Esophagus muscularis mucosa (tissue), 4 donors: Measurements from ENCODE around the gene KCNMB2. TPM values are rescaled to one million over a fixed set of nuclear protein-coding genes. Genes with fewer than 3 reads are reported as not detected.

Experiments
- DNase-seq: peaks from one replicate; pipeline ENCODE4 v3.0.0-alpha.2; 2017; ENCODE audit errors: extremely low spot score
- H3K27ac ChIP-seq, 4 donors: fragments of 200-600 bp; sonication (generic); replicated peaks in 1 of 4; 1 replicate in 3 of 4; 2 replicates in 1 of 4; pipeline ENCODE4 v1.5.1; 2016 to 2019; ENCODE audit warnings: mild to moderate bottlenecking in 1 of 4
- H3K27me3 ChIP-seq, 4 donors: fragments of 200-600 bp; sonication (generic); one replicate each; pipeline versions ENCODE4 v1.5.1 to v1.6.0; 2016 to 2019
- H3K36me3 ChIP-seq, 4 donors: fragments of 200-600 bp; sonication (generic); one replicate each; pipeline ENCODE4 v1.5.1; 2016 to 2019
- H3K4me1 ChIP-seq, 4 donors: fragments of 200-600 bp; sonication (generic); one replicate each; pipeline ENCODE4 v1.5.1; 2016 to 2019
- H3K4me3 ChIP-seq, 4 donors: fragments of 200-600 bp; sonication (generic); 1 replicate in 2 of 4; 2 replicates in 2 of 4; pipeline ENCODE4 v1.5.1; 2016 to 2019; ENCODE audit warnings: mild to moderate bottlenecking in 4 of 4, moderate library complexity in 1 of 4
- H3K9me3 ChIP-seq, 4 donors: fragments of 200-600 bp; sonication (generic); 1 replicate in 3 of 4; 2 replicates in 1 of 4; pipeline ENCODE4 v1.5.1; 2016 to 2019
- CTCF ChIP-seq, 3 experiments: fragments of 200-600 bp in 2 of 3; fragments of 450-650 bp in 1 of 3; sonication (generic) in 2 of 3; IDR thresholded peaks; one replicate each; pipeline ENCODE4 v1.5.1; 2017 to 2019; ENCODE audit warnings: antibody characterized with exemption in 3 of 3, mild to moderate bottlenecking in 2 of 3, moderate library complexity in 1 of 3
- EP300 ChIP-seq: sonication (generic); formaldehyde crosslinking; IDR thresholded peaks from one replicate; pipeline ENCODE4 v1.6.1; 2017; ENCODE audit warnings: antibody characterized with exemption
- POLR2A ChIP-seq: fragments of 450-650 bp; IDR thresholded peaks from one replicate; pipeline ENCODE4 v1.6.1; 2017; ENCODE audit warnings: antibody characterized with exemption, moderate library complexity, mild to moderate bottlenecking, low read depth
- POLR2AphosphoS5 ChIP-seq, 2 donors: sonication (generic); formaldehyde crosslinking; IDR thresholded peaks; one replicate each; pipeline ENCODE4 v1.6.1; 2017; ENCODE audit warnings: antibody characterized with exemption in 2 of 2
- WGBS: methylation state at CpG from one replicate; pipeline ENCODE4 v1.1.5; 2018; 5-methylcytosine and 5-hydroxymethylcytosine counted together
- intact Hi-C: fragments of 100-400 bp; cut with DNase I; formaldehyde crosslinking; loops from one replicate; pipeline ENCODE4 v1.15.1; 2023
- total RNA-seq, 4 donors: library from RNA; depleted of rRNA; stranded (reverse); fragments of >200 nt; gene quantifications; one replicate each; pipeline versions ENCODE4 v1.1.0 to v1.2.1, GENCODE V29; 2016

KCNMB2 gene
- total RNA-seq, 4 donors from 2014 or later: 0.17 to 0.40 TPM; not detected in 2

- no peak for TF ChIP-seq EP300
- TF ChIP-seq CTCF (IDR thresholded peaks at IDR 0.05): no peak
- H3K4me1 ChIP-seq: no peaks in the 10 kb centered on the region
- no peak overlapping the region for H3K27ac ChIP-seq
- no peaks in the 10 kb centered on the region for H3K27me3 ChIP-seq
- intact Hi-C loops: no loop called here
- H3K9me3 ChIP-seq: peaks cover 0 to 7% (median 0%) of the 10 kb centered on the region in 4 donors
- no peak for DNase-seq
- H3K4me3 ChIP-seq: no peak overlapping the region
- H3K36me3 ChIP-seq: no peaks in the 10 kb centered on the region
Measured at GRCh38 chr3:178785961-178786360, 249.7 kb downstream of the KCNMB2 start.

- 65% methylated on average over 1 of the region's 1 CpG for WGBS
- no peak overlapping the region for H3K27ac ChIP-seq
- no peaks in the 10 kb centered on the region for H3K36me3 ChIP-seq
- H3K4me3 ChIP-seq: no peak overlapping the region
- intact Hi-C loops: no loop called here
- no peaks in the 10 kb centered on the region for H3K4me1 ChIP-seq
- H3K9me3 ChIP-seq: peaks cover 0 to 8% (median 2%) of the 10 kb centered on the region in 4 donors
- DNase-seq: no peak
- no peaks in the 10 kb centered on the region for H3K27me3 ChIP-seq
- TF ChIP-seq POLR2AphosphoS5 (IDR thresholded peaks at IDR 0.05): no peak
- no peak for TF ChIP-seq CTCF (IDR thresholded peaks at IDR 0.05)
- no peak for TF ChIP-seq POLR2A
- no peak for TF ChIP-seq EP300
Measured at GRCh38 chr3:178787960-178788359, 251.7 kb downstream of the KCNMB2 start.

- H3K36me3 ChIP-seq: no peaks in the 10 kb centered on the region
- H3K4me1 ChIP-seq: no peaks in the 10 kb centered on the region
- no peak overlapping the region for H3K27ac ChIP-seq
- intact Hi-C loops: no loop called here
- H3K27me3 ChIP-seq: no peaks in the 10 kb centered on the region
- no peak overlapping the region for H3K4me3 ChIP-seq
- no peak for TF ChIP-seq EP300
- TF ChIP-seq CTCF (IDR thresholded peaks at IDR 0.05): no peak
- TF ChIP-seq POLR2A: no peak
- no peak for TF ChIP-seq POLR2AphosphoS5 (IDR thresholded peaks at IDR 0.05)
- no peak for DNase-seq
- H3K9me3 ChIP-seq: peaks cover 0 to 8% (median 2%) of the 10 kb centered on the region in 4 donors
Measured at GRCh38 chr3:178794711-178795110, 258.5 kb downstream of the KCNMB2 start.

GRCh38 chr3:178795349-178795748 lies 259.1 kb downstream of the KCNMB2 start:
- Histone ChIP-seq H3K27me3 (no peaks in the 10 kb centered on the region), H3K4me1 (no peaks in the 10 kb centered on the region), H3K36me3 (no peaks in the 10 kb centered on the region), H3K27ac (no peak overlapping the region), H3K4me3 (no peak overlapping the region), H3K9me3 (peaks cover 0 to 7% (median 2%) of the 10 kb centered on the region in 4 donors)
- no peak for TF ChIP-seq POLR2AphosphoS5 (IDR thresholded peaks at IDR 0.05)
- no peak for TF ChIP-seq CTCF (IDR thresholded peaks at IDR 0.05)
- TF ChIP-seq EP300: no peak
- no peak for TF ChIP-seq POLR2A
- no peak for DNase-seq
- WGBS: 78% methylated on average over 2 of the region's 2 CpGs
- intact Hi-C loops: no loop called here

GRCh38 chr3:178802259-178802658 lies 266.0 kb downstream of the KCNMB2 start:
- Histone ChIP-seq H3K4me3 (no peak overlapping the region), H3K27ac (no peak overlapping the region), H3K9me3 (no peaks in the 10 kb centered on the region), H3K4me1 (no peaks in the 10 kb centered on the region), H3K36me3 (no peaks in the 10 kb centered on the region), H3K27me3 (no peaks in the 10 kb centered on the region)
- DNase-seq: peak; percentile 66
- intact Hi-C loops: no loop called here
- 86% methylated on average over 3 of the region's 3 CpGs for WGBS
- no peak for TF ChIP-seq POLR2A
- TF ChIP-seq EP300: no peak
- TF ChIP-seq CTCF (IDR thresholded peaks at IDR 0.05): no peak
- no peak for TF ChIP-seq POLR2AphosphoS5 (IDR thresholded peaks at IDR 0.05)
